Measurements from ENCODE around the gene LCA5.

GRCh38 chr6:79526897-79527296 is 10.3 kb downstream of the LCA5 start:
- TF ChIP-seq POLR2AphosphoS5 (IDR thresholded peaks at IDR 0.05; ENCODE audit: low read depth, low read length) (no peak), CTCF (IDR thresholded peaks at IDR 0.05) (no peak), REST (IDR thresholded peaks at IDR 0.05; ENCODE audit: insufficient read depth in 1 of 2, low read depth in 2 of 2, low read length in 1 of 2) (no peak)
